ENCODE measurements around the gene RAB11FIP5.

Gene RAB11FIP5

GRCh38 chr2:73084971-73085370, 27.8 kb downstream of the RAB11FIP5 start:
- Histone ChIP-seq H3K79me2 (peaks cover 90% of the 10 kb centered on the region), H3K27ac (no peak overlapping the region), H3K9ac (no peak overlapping the region), H3K36me3 (ENCODE audit: control insufficient read depth, insufficient read depth, low read length) (no peaks in the 10 kb centered on the region), H3K4me1 (peaks cover 74% of the 10 kb centered on the region), H3K9me3 (ENCODE audit: control insufficient read depth, low read length) (no peaks in the 10 kb centered on the region), H3K4me2 (ENCODE audit: low read length) (no peak overlapping the region), H3K4me3 (ENCODE audit: low read depth, low read length) (no peak overlapping the region), H2AFZ (no peak overlapping the region), H3K27me3 (ENCODE audit: control insufficient read depth, insufficient read depth, low read length) (no peaks in the 10 kb centered on the region)
- TF ChIP-seq CTCF (IDR thresholded peaks at IDR 0.05): no peak

GRCh38 chr2:73083886-73084800, 28.6 kb downstream of the RAB11FIP5 start:
- Histone ChIP-seq H3K79me2 (peaks cover 90% of the 10 kb centered on the region), H3K9ac (no peak overlapping the region), H3K4me1 (peaks cover 74% of the 10 kb centered on the region), H3K9me3 (ENCODE audit: control insufficient read depth, low read length) (no peaks in the 10 kb centered on the region), H3K27me3 (ENCODE audit: control insufficient read depth, insufficient read depth, low read length) (no peaks in the 10 kb centered on the region), H2AFZ (no peak overlapping the region), H3K4me3 (ENCODE audit: low read depth, low read length) (no peak overlapping the region), H3K36me3 (ENCODE audit: control insufficient read depth, insufficient read depth, low read length) (no peaks in the 10 kb centered on the region), H3K27ac (no peak overlapping the region), H3K4me2 (ENCODE audit: low read length) (no peak overlapping the region)
- no peak for TF ChIP-seq CTCF (IDR thresholded peaks at IDR 0.05)

GRCh38 chr2:73082523-73083410, 30.0 kb downstream of the RAB11FIP5 start:
- Histone ChIP-seq H3K36me3 (ENCODE audit: control insufficient read depth, insufficient read depth, low read length) (no peaks in the 10 kb centered on the region), H3K27me3 (ENCODE audit: control insufficient read depth, insufficient read depth, low read length) (no peaks in the 10 kb centered on the region), H3K79me2 (peaks cover 89% of the 10 kb centered on the region), H3K9ac (no peak overlapping the region), H3K4me2 (ENCODE audit: low read length) (no peak overlapping the region), H2AFZ (no peak overlapping the region), H3K4me3 (ENCODE audit: low read depth, low read length) (no peak overlapping the region), H3K4me1 (peaks cover 74% of the 10 kb centered on the region), H3K9me3 (ENCODE audit: control insufficient read depth, low read length) (no peaks in the 10 kb centered on the region), H3K27ac (no peak overlapping the region)
- no peak for TF ChIP-seq CTCF (IDR thresholded peaks at IDR 0.05)

- Histone ChIP-seq H3K4me3 (ENCODE audit: low read depth, low read length) (no peak overlapping the region), H3K9ac (no peak overlapping the region), H3K27me3 (ENCODE audit: control insufficient read depth, insufficient read depth, low read length) (no peaks in the 10 kb centered on the region), H3K9me3 (ENCODE audit: control insufficient read depth, low read length) (no peaks in the 10 kb centered on the region), H3K36me3 (ENCODE audit: control insufficient read depth, insufficient read depth, low read length) (no peaks in the 10 kb centered on the region), H3K4me2 (ENCODE audit: low read length) (no peak overlapping the region), H3K4me1 (peaks cover 75% of the 10 kb centered on the region), H3K27ac (no peak overlapping the region), H2AFZ (no peak overlapping the region), H3K79me2 (peaks cover 81% of the 10 kb centered on the region)
- no peak for TF ChIP-seq CTCF (IDR thresholded peaks at IDR 0.05)
These were observed 31.5 kb downstream of the RAB11FIP5 start for GRCh38 chr2:73081181-73081671.
